Neuronal stem cell (in vitro differentiated cells): ENCODE data around the gene KIF26A.

Source experiments
- DNase-seq: peaks from one replicate; pipeline ENCODE4 v3.0.0-alpha.2; 2013; ENCODE audit warnings: low spot score
- H2AFZ ChIP-seq: one replicate; pipeline ENCODE4 v1.6.1; 2013; ENCODE audit warnings: mild to moderate bottlenecking, low read length, inconsistent platforms
- H2AK5ac ChIP-seq: 2 replicates; pipeline ENCODE4 v1.6.1; 2013; ENCODE audit warnings: low read depth, mild to moderate bottlenecking, inconsistent platforms, low read length, moderate library complexity, mixed read lengths
- H2BK120ac ChIP-seq: 2 replicates; pipeline ENCODE4 v1.6.1; 2013; ENCODE audit warnings: low read depth, mild to moderate bottlenecking, inconsistent platforms, low read length, moderate library complexity, mixed read lengths
- H2BK12ac ChIP-seq: one replicate; pipeline ENCODE4 v1.6.1; 2013; ENCODE audit warnings: low read length, inconsistent platforms
- H2BK15ac ChIP-seq: 2 replicates; pipeline ENCODE4 v1.6.1; 2013; ENCODE audit warnings: mild to moderate bottlenecking, low read length, inconsistent platforms, mixed read lengths
- H2BK5ac ChIP-seq: one replicate; pipeline ENCODE4 v1.6.1; 2013; ENCODE audit warnings: inconsistent platforms, mild to moderate bottlenecking, low read length, moderate library complexity
- H3K14ac ChIP-seq: one replicate; pipeline ENCODE4 v1.6.1; 2013; ENCODE audit warnings: low read length, inconsistent platforms
- H3K18ac ChIP-seq: 2 replicates; pipeline ENCODE4 v1.6.1; 2013; ENCODE audit warnings: low read length, inconsistent platforms
- H3K23ac ChIP-seq: 2 replicates; pipeline ENCODE4 v1.6.1; 2013; ENCODE audit warnings: low read depth, mild to moderate bottlenecking, mixed read lengths, low read length, inconsistent platforms; ENCODE audit not compliant: poor library complexity
- H3K27ac ChIP-seq: replicated peaks from 3 replicates; pipeline ENCODE4 v1.5.1; 2013; ENCODE audit warnings: low read length, inconsistent platforms
- H3K27me3 ChIP-seq, 3 experiments: 2 replicates each; pipeline ENCODE4 v1.6.1; 2013; ENCODE audit warnings: low read length in 3 of 3, mild to moderate bottlenecking in 2 of 3, inconsistent platforms in 1 of 3, low read depth in 1 of 3, mixed read lengths in 1 of 3, moderate library complexity in 1 of 3; ENCODE audit not compliant: control insufficient read depth in 3 of 3, insufficient read depth in 3 of 3
- H3K36me3 ChIP-seq, 2 donors: replicated peaks in 1 of 2; 2 replicates each; pipeline ENCODE4 v1.6.1; 2013; ENCODE audit warnings: low read length in 2 of 2; ENCODE audit not compliant: control insufficient read depth in 2 of 2, insufficient read depth in 2 of 2
- H3K4ac ChIP-seq: 2 replicates; pipeline ENCODE4 v1.6.1; 2013; ENCODE audit warnings: inconsistent platforms, mild to moderate bottlenecking, low read length, moderate library complexity
- H3K4me1 ChIP-seq, 2 donors: 1 replicate in 1 of 2; 2 replicates in 1 of 2; pipeline ENCODE4 v1.6.1; 2013; ENCODE audit warnings: low read length in 2 of 2, low read depth in 1 of 2; ENCODE audit not compliant: control insufficient read depth in 2 of 2, insufficient read depth in 1 of 2
- H3K4me2 ChIP-seq: one replicate; pipeline ENCODE4 v1.6.1; 2013; ENCODE audit warnings: mild to moderate bottlenecking, low read length, inconsistent platforms; ENCODE audit not compliant: insufficient read depth, poor library complexity, severe bottlenecking
- H3K4me3 ChIP-seq, 2 donors: 2 replicates each; pipeline ENCODE4 v1.5.1; 2013; ENCODE audit warnings: low read length in 2 of 2, mild to moderate bottlenecking in 2 of 2, inconsistent platforms in 1 of 2, moderate library complexity in 1 of 2
- H3K79me1 ChIP-seq: one replicate; pipeline ENCODE4 v1.6.1; 2013; ENCODE audit warnings: low read depth, mild to moderate bottlenecking, inconsistent platforms, low read length, moderate library complexity
- H3K9ac ChIP-seq: one replicate; pipeline ENCODE4 v1.6.1; 2013; ENCODE audit warnings: mild to moderate bottlenecking, low read depth, low read length, inconsistent platforms; ENCODE audit not compliant: poor library complexity
- H3K9me3 ChIP-seq, 2 donors: replicated peaks in 1 of 2; 2 replicates each; pipeline versions ENCODE3 to v1.6.1; 2013; ENCODE audit warnings: low read length in 2 of 2, mild to moderate bottlenecking in 2 of 2, inconsistent platforms in 1 of 2, low read depth in 1 of 2, mixed read lengths in 1 of 2, moderate library complexity in 1 of 2; ENCODE audit not compliant: control insufficient read depth in 2 of 2, insufficient read depth in 1 of 2
- H4K8ac ChIP-seq: one replicate; pipeline ENCODE4 v1.6.1; 2013; ENCODE audit warnings: low read depth, mild to moderate bottlenecking, inconsistent platforms, low read length, moderate library complexity
- H4K91ac ChIP-seq: one replicate; pipeline ENCODE4 v1.6.1; 2013; ENCODE audit warnings: low read length, low read depth, mild to moderate bottlenecking, inconsistent platforms; ENCODE audit not compliant: poor library complexity
- WGBS, 2 donors: extraction: QIAGEN DNeasy Blood & Tissue Kit; methylation state at CpG; one replicate each; pipeline ENCODE4 v1.1.7; 2013; ENCODE audit warnings: missing lambda C conversion rate in 2 of 2, mixed read lengths in 1 of 2; ENCODE audit not compliant: insufficient read length in 2 of 2, insufficient replicate concordance in 1 of 2; ENCODE audit errors: extremely low coverage in 2 of 2; 5-methylcytosine and 5-hydroxymethylcytosine counted together

KIF26A gene

DNA sequence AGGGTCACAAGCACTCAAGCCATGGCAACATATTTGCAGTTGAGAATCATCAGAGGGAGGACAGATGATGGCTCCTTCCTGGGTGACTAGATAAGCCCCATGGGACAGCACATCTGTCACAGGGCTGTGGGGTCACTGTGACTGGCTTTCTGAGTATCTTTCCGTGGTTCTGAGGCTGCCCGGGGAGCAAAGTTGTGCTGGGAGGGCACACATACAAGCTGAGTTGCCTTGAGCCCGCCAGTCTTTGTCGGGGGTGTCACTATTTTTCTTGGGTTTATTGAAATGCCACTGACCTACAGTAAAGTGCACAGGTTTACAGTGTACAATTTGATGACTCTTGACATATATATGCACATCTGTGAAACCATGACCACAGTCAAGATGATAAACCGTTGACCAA is 17.2 kb upstream of the KIF26A start:
- Histone ChIP-seq H2BK15ac (no peak overlapping the region), H4K91ac (no peak overlapping the region), H3K14ac (no peak overlapping the region), H2AFZ (no peak overlapping the region), H3K4me2 (no peak overlapping the region), H3K4ac (no peak overlapping the region), H3K23ac (no peak overlapping the region), H3K18ac (no peak overlapping the region), H3K9ac (no peak overlapping the region), H3K4me3 (peak overlapping the region in 1 of 2 donors; percentile 36), H2BK5ac (no peak overlapping the region), H4K8ac (no peak overlapping the region), H3K27me3 (peaks cover 16 to 53% (median 34%) of the 10 kb centered on the region in 3 experiments), H3K36me3 (no peaks in the 10 kb centered on the region), H3K4me1 (no peaks in the 10 kb centered on the region), H2AK5ac (no peak overlapping the region), H2BK12ac (no peak overlapping the region), H3K27ac (no peak overlapping the region), H2BK120ac (no peak overlapping the region), H3K79me1 (no peaks in the 10 kb centered on the region), H3K9me3 (peaks cover 0 to 2% of the 10 kb centered on the region in 2 donors)
- no CpG with 5 or more reads among the region's 5 CpGs for WGBS, 2 donors
- DNase-seq: no peak

DNA sequence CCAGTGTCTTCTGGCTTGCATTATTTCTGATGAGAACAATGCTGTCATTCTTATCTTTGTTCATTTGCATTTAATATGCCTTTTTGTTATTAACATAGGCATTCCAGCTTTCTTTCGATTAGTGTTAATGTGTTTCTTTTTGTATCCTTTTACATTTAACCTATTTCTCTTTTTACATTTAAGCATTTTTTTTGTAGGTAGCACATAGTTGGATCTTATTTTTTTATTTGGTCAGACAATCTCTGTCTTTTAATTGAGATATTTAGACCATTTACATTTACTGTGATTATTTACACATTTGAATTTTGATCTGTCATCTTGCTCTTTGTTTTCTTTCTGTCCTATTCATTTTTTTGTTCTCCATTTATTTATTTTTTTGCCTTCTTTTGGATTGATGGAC is 14.5 kb upstream of the KIF26A start:
- no peak overlapping the region for H3K18ac ChIP-seq
- no peak overlapping the region for H3K14ac ChIP-seq
- no peak overlapping the region for H4K8ac ChIP-seq
- DNase-seq: no peak
- H2BK120ac ChIP-seq: no peak overlapping the region
- no peak overlapping the region for H3K27ac ChIP-seq
- H4K91ac ChIP-seq: no peak overlapping the region
- H3K4me2 ChIP-seq: no peak overlapping the region
- H2BK15ac ChIP-seq: no peak overlapping the region
- H2AFZ ChIP-seq: no peak overlapping the region
- no peaks in the 10 kb centered on the region for H3K79me1 ChIP-seq
- no peak overlapping the region for H3K9ac ChIP-seq
- no CpG with 5 or more reads among the region's 1 CpG for WGBS, 2 donors
- H2AK5ac ChIP-seq: no peak overlapping the region
- no peaks in the 10 kb centered on the region for H3K9me3 ChIP-seq
- no peak overlapping the region for H3K23ac ChIP-seq
- no peak overlapping the region for H3K4me3 ChIP-seq
- peaks cover 0 to 27% (median 6%) of the 10 kb centered on the region in 3 experiments for H3K27me3 ChIP-seq
- no peak overlapping the region for H2BK12ac ChIP-seq
- no peaks in the 10 kb centered on the region for H3K36me3 ChIP-seq
- no peak overlapping the region for H3K4ac ChIP-seq
- no peak overlapping the region for H2BK5ac ChIP-seq
- H3K4me1 ChIP-seq: no peaks in the 10 kb centered on the region

DNA sequence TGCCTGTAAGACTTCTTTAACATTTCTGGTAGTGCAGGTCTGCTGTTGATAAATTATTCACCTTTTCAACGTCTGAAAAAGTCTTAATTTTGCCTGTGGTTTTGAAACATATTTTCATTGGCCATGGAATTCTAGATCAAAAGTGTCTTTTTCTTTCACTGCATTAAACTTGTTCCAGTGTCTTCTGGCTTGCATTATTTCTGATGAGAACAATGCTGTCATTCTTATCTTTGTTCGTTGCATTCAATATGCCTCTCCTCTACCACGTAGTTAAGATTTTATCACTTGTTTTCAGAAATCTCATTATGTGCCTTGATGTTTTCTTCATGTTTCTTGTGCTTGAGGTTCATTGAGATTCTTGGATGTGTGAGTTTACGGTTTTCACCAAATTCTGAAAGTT is 13.4 kb upstream of the KIF26A start:
- no peak overlapping the region for H2AK5ac ChIP-seq
- H3K27ac ChIP-seq: no peak overlapping the region
- no peak overlapping the region for H2AFZ ChIP-seq

DNA sequence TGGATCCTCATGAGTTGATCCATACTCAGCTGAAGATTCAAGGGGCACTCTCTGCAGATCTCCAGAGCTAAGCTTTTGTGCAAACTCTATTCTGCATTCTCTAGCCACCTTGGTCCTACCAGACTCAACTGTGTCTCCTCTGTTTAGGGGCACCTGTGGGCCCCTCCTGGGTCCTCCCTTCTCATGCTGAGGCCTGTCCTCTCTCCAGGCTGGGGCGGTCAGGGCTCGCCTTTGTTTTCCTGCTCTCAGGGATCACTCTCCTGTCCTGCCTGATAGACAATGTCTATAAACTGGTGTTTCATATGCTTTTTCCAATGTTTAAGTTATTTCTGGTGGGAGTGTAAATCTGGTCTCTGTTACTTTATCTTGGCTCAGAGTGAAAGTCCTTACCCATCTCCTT is 11.6 kb upstream of the KIF26A start:
- no peak overlapping the region for H2BK15ac ChIP-seq
- H3K9me3 ChIP-seq: peaks cover 3 to 4% of the 10 kb centered on the region in 2 donors
- H2BK12ac ChIP-seq: no peak overlapping the region
- no peaks in the 10 kb centered on the region for H3K36me3 ChIP-seq
- no peak overlapping the region for H3K18ac ChIP-seq
- no peak overlapping the region for H3K9ac ChIP-seq
- H3K27me3 ChIP-seq: peaks cover 0 to 2% (median 0%) of the 10 kb centered on the region in 3 experiments
- H3K23ac ChIP-seq: no peak overlapping the region
- WGBS, 2 donors: no CpG with 5 or more reads among the region's 2 CpGs
- H4K91ac ChIP-seq: no peak overlapping the region
- no peak overlapping the region for H3K4ac ChIP-seq
- no peak overlapping the region for H4K8ac ChIP-seq
- no peak overlapping the region for H2AFZ ChIP-seq
- H2BK120ac ChIP-seq: no peak overlapping the region
- H3K14ac ChIP-seq: no peak overlapping the region
- no peak for DNase-seq
- no peaks in the 10 kb centered on the region for H3K79me1 ChIP-seq
- no peak overlapping the region for H3K4me2 ChIP-seq
- H3K27ac ChIP-seq: no peak overlapping the region
- no peak overlapping the region for H2AK5ac ChIP-seq
- H3K4me3 ChIP-seq: no peak overlapping the region
- H2BK5ac ChIP-seq: no peak overlapping the region
- H3K4me1 ChIP-seq: no peaks in the 10 kb centered on the region

More for the DNA sequence above, 13.4 kb upstream of the KIF26A start:
- H2BK15ac ChIP-seq: no peak overlapping the region
- no peak overlapping the region for H3K9ac ChIP-seq
- no CpG with 5 or more reads among the region's 4 CpGs for WGBS, 2 donors
- no peaks in the 10 kb centered on the region for H3K79me1 ChIP-seq
- H3K18ac ChIP-seq: no peak overlapping the region
- H3K4me2 ChIP-seq: no peak overlapping the region
- no peak overlapping the region for H4K8ac ChIP-seq
- peaks cover 1 to 3% of the 10 kb centered on the region in 2 donors for H3K9me3 ChIP-seq
- no peak overlapping the region for H3K14ac ChIP-seq
- no peak overlapping the region for H2BK120ac ChIP-seq
- H3K27me3 ChIP-seq: peaks cover 0 to 15% (median 0%) of the 10 kb centered on the region in 3 experiments
- H3K4me1 ChIP-seq: no peaks in the 10 kb centered on the region
- DNase-seq: no peak
- no peak overlapping the region for H3K23ac ChIP-seq
- no peaks in the 10 kb centered on the region for H3K36me3 ChIP-seq
- H4K91ac ChIP-seq: no peak overlapping the region
- no peak overlapping the region for H3K4ac ChIP-seq
- no peak overlapping the region for H2BK12ac ChIP-seq
- H2BK5ac ChIP-seq: no peak overlapping the region
- no peak overlapping the region for H3K4me3 ChIP-seq
